Measurements from ENCODE around the gene ACTG1.

Gene ACTG1

GRCh38 chr17:81515530-81516041 is 3.0 kb upstream of the ACTG1 start:
- no peak for DNase-seq

- DNase-seq = peak; percentile 90
These were observed 2.3 kb upstream of the ACTG1 start for GRCh38 chr17:81514739-81515529.

- peak; percentile 81 for DNase-seq
These were observed 1.8 kb upstream of the ACTG1 start for GRCh38 chr17:81514489-81514738.

GRCh38 chr17:81513753-81514488 is 1.3 kb upstream of the ACTG1 start:
- DNase-seq = peak; percentile 76

GRCh38 chr17:81513372-81513752 is 763 bp upstream of the ACTG1 start:
- peak; percentile 85 for DNase-seq

- no peak for DNase-seq
These were observed 616 bp downstream of the ACTG1 start for GRCh38 chr17:81511804-81512561.

GRCh38 chr17:81511554-81511803 is 1.1 kb downstream of the ACTG1 start:
- DNase-seq = no peak

GRCh38 chr17:81510785-81511553 is 1.6 kb downstream of the ACTG1 start:
- peak; percentile 45 for DNase-seq

- no peak for DNase-seq
These were observed 2.4 kb downstream of the ACTG1 start for GRCh38 chr17:81509972-81510784.

- DNase-seq = peak; percentile 48
These were observed 3.2 kb downstream of the ACTG1 start for GRCh38 chr17:81509207-81509971.

- peak; percentile 50 for DNase-seq
These were observed 3.9 kb downstream of the ACTG1 start for GRCh38 chr17:81508639-81509206.

GRCh38 chr17:81503619-81504018 is 9.0 kb downstream of the ACTG1 start:
- no peak for DNase-seq

- DNase-seq = no peak
These were observed 10.1 kb downstream of the ACTG1 start for GRCh38 chr17:81502471-81503017.

- no peak for DNase-seq
These were observed 12.6 kb downstream of the ACTG1 start for GRCh38 chr17:81500047-81500446.

- no peak for DNase-seq
These were observed 13.0 kb downstream of the ACTG1 start for GRCh38 chr17:81499601-81499970.

- no peak for DNase-seq
These were observed 13.5 kb downstream of the ACTG1 start for GRCh38 chr17:81498953-81499600.

- peak; percentile 64 for DNase-seq
These were observed 17.8 kb downstream of the ACTG1 start for GRCh38 chr17:81494626-81495377.

GRCh38 chr17:81493198-81494038 is 19.2 kb downstream of the ACTG1 start:
- no peak for DNase-seq

GRCh38 chr17:81492706-81493105 is 19.9 kb downstream of the ACTG1 start:
- DNase-seq = no peak
